HG02571 (cell line): ENCODE data around the gene MAP1S.
"Not testable (repeated sequence)": the region's sequence is repeated elsewhere in the genome, so short reads cannot be mapped to it uniquely, and the experiment has no call there.

Source experiments
- ATAC-seq: cut with Tn5 transposase; IDR thresholded peaks from one replicate; pipeline ENCODE4 v1.9.1; 2021; ENCODE audit warnings: mild to moderate bottlenecking, moderate library complexity; ENCODE audit not compliant: unreplicated experiment

MAP1S gene

GRCh38 chr19:17762505-17763229 lies 43.4 kb downstream of the MAP1S start:
- no peak for ATAC-seq

- no peak for ATAC-seq
These were observed 45.1 kb downstream of the MAP1S start for GRCh38 chr19:17764348-17764747.

DNA sequence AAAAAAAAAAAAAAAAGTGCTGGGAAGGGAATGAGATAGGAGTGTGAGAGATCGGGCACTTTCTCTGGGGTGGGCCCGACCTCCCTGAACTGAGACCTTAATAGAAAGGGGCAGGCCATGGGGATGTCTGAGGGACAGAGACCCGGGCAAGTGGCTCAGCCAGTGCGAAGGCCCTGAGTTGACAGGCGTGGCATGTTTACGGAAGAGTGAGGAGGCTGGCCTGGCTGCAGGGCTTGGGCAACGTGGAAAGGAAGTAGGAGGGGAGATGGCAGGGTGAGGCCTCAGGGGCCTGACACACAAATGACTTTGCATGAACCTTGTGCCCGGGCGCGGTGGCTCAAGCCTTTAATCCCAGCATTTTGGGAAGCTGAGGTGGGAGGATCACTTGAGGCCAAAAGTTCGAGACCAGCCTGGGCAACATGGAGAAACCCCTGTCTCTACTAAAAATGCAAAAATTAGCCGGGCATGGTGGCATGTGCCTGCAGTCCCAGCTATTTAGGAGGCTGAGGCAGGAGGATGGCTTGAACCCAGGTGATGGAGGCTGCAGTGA lies 45.9 kb downstream of the MAP1S start:
- no peak for ATAC-seq

- no peak for ATAC-seq
These were observed 47.4 kb downstream of the MAP1S start for GRCh38 chr19:17766543-17767131.

DNA sequence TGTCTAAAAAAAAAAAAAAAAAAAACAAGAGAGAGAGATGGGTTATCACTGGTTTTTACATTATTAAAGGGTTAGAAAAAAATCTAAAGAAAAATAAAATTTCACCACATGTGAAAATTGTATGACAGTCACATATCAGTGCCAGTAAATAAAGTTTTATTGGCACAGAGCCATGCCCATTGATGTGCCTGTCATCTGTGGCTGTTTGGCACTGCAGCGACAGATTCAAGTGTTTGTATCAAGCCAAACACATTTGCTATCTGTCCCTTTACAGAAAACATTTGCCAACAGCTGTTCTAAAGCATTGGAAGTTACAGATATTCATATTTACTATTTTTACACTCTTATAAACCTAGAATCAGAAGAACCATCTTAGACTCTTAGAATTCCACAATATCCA lies 48.3 kb downstream of the MAP1S start:
- no peak for ATAC-seq

DNA sequence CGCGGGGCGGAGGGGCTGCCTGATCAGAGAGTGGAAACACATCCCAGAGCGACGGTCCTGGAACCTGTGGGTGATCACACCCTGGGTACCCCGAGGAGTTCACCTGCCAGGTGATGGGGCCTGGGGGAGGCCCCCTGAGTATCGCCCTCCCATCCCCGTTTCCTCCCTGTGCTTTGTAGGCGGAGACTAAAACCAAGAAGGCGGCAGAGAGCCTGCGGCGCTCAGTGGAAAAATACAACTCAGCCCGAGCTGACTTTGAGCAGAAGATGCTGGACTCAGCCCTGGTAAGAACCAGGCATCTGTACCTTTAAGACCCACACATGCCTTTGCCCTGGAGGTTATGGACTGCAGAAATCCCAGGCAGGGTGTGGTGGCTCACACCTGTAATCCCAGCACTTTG lies 51.3 kb downstream of the MAP1S start:
- no peak for ATAC-seq

GRCh38 chr19:17772172-17772571 lies 52.9 kb downstream of the MAP1S start:
- ATAC-seq, result no peak

- ATAC-seq, result no peak
These were observed 56.1 kb downstream of the MAP1S start for GRCh38 chr19:17775245-17775927.

- peak; percentile 63 for ATAC-seq
These were observed 56.9 kb downstream of the MAP1S start for GRCh38 chr19:17775991-17776803.

DNA sequence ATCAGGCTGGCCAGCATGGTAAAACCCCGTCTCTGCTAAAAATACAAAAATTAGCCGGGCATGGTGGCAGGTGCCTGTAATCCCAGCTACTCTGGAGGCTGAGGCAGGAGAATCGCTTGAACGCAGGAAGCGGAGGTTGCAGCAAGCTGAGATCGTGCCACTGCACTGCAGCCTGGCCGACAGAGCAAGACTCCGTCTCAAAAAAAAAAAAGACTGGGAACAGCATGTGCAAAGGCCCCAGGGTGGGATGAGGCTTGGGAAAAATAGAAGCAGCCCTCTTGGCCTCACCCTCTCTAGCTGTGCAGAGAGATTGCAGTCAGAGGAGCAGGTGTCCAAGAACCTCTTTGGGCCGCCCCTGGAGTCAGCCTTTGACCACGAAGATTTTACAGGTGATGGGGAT lies 58.6 kb downstream of the MAP1S start:
- not testable (repeated sequence) for ATAC-seq

DNA sequence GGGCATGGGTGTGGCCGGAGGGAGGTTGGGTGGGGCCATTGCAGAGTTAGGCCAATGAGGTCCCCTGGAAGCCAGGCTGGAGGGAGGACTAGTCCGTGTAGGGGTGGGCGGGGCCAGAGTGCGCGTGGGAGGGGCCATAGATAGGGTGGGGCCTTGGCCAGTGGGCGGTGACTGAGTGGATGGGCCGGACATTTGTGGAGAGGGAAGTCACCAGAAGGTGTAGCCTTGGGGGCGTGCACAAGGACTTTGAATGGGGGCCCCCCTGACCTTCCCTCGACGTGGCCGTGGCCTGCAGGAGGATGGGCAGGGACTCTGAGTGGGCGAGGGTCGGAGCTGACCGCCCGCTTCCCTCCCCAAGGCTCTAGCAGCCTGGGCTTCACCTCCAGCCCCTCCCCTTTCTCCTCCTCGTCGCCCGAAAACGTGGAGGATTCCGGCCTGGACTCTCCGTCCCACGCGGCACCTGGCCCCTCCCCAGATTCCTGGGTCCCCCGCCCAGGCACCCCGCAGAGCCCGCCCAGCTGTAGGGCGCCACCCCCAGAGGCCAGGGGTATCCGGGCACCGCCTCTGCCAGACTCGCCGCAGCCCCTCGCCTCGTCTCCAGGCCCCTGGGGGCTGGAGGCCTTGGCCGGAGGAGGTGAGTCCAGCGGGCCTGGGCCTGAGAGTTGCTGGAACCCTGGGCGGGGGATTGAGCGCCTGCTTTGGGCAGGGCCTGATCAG lies 59.1 kb downstream of the MAP1S start:
- ATAC-seq, result no peak

DNA sequence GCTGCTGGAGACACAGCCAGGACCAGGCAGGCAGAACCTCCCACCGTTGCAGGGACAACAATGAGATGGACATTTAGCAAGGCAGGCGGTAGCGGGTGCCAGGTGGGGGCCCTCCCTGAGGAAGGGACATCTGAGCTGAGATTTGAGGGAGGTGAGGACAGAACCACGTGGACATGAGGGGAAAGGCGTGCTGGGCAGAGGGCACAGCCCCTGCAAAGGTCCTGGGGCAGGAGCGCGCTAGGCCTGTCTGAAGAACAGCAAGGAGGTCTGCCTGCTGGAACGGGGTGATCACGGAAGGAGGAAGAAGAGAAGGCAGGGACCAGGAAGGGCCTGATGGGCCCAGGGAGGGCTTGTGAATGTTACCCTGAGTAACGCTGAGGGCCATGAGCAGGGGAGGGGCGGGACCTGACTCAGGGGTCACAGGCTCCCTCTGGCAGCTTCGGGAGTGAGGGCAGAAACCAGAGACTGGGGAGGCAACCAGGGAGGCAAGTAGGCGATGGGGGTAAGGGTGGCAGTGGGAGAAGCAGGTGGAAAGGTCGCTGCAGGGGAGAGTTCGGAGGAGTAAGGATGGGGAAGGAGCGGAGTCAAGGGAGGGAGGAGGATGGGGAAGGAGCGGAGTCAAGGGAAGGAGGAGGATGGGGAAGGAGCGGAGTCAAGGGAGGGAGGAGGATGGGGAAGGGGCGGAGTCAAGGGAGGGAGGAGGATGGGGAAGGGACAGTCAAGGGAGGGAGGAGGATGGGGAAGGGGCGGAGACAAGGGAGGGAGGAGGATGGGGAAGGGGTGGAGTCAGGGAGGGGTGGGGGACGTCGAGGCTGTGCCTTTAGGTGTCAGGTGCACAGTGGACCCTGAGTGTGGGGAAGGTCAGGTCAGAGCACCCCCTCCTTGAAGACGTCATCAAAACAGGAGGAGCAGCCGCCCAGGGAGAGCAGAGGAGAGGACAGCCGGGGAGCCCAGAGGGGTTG lies 60.0 kb downstream of the MAP1S start:
- ATAC-seq, result no peak

DNA sequence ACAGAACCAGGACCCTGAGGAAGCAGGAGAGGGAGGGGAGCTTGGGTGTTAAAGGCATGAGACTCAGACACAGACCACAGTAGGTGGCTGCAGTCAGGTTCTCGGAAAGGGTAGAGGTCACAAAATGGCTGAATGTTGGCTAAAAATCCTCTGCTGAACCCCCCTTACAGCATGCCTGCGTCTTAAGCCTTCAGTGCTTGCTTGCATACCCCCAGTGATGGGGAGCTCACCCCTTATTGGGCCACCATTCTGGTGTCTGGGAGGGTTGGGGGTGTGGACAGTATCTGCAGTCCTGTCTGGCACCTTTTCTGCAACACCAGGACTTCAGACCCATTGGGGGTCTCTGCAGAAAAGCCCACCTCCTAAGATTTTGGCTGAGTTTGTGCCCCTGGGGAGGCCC lies 61.5 kb downstream of the MAP1S start:
- ATAC-seq, result no peak

GRCh38 chr19:17783721-17784120 lies 64.4 kb downstream of the MAP1S start:
- ATAC-seq, result not testable (repeated sequence)
